GM19438 (cell line): ENCODE data around the gene NDC1.
"Not testable (repeated sequence)": the region's sequence is repeated elsewhere in the genome, so short reads cannot be mapped to it uniquely, and the experiment has no call there.

ENCODE experiments used
- ATAC-seq: cut with Tn5 transposase; IDR thresholded peaks from one replicate; pipeline ENCODE4 v1.9.1; 2021; ENCODE audit warnings: low read depth; ENCODE audit not compliant: unreplicated experiment

Gene NDC1

GRCh38 chr1:53769184-53769583, 68.9 kb downstream of the NDC1 start:
- no peak for ATAC-seq

- ATAC-seq, result no peak
Measured at GRCh38 chr1:53766831-53767405, 71.2 kb downstream of the NDC1 start.

GRCh38 chr1:53766194-53766742, 71.8 kb downstream of the NDC1 start:
- no peak for ATAC-seq

GRCh38 chr1:53765657-53766056, 72.4 kb downstream of the NDC1 start:
- ATAC-seq, result no peak

GRCh38 chr1:53763911-53764310, 74.2 kb downstream of the NDC1 start:
- ATAC-seq, result no peak

- no peak for ATAC-seq
Measured at GRCh38 chr1:53763461-53763860, 74.6 kb downstream of the NDC1 start.

- ATAC-seq, result not testable (repeated sequence)
Measured at GRCh38 chr1:53760497-53760896, 77.6 kb downstream of the NDC1 start.

- ATAC-seq, result no peak
Measured at GRCh38 chr1:53755874-53756273, 82.2 kb downstream of the NDC1 start.

- no peak for ATAC-seq
Measured at GRCh38 chr1:53754484-53755312, 83.4 kb downstream of the NDC1 start.

GRCh38 chr1:53752281-53752680, 85.8 kb downstream of the NDC1 start:
- no peak for ATAC-seq

- ATAC-seq, result no peak
Measured at GRCh38 chr1:53747841-53748240, 90.3 kb downstream of the NDC1 start.

GRCh38 chr1:53740621-53741105, 97.4 kb downstream of the NDC1 start:
- no peak for ATAC-seq

- ATAC-seq, result peak; percentile 92
Measured at GRCh38 chr1:53739109-53739681, 98.9 kb downstream of the NDC1 start, which contains the start of gene GLIS1. Gene GLIS1, minus strand, starts transcription at chr1:53739164. Its CDS starts 1,100 bp downstream, at chr1:53738064.

GRCh38 chr1:53738205-53739108, 99.6 kb downstream of the NDC1 start:
- ATAC-seq, result peak; percentile 27

- no peak for ATAC-seq
Measured at GRCh38 chr1:53737648-53738204, 100.4 kb downstream of the NDC1 start.

GRCh38 chr1:53736290-53736689, 101.8 kb downstream of the NDC1 start:
- no peak for ATAC-seq

GRCh38 chr1:53735681-53736080, 102.4 kb downstream of the NDC1 start:
- ATAC-seq, result no peak

- no peak for ATAC-seq
Measured at GRCh38 chr1:53735261-53735660, 102.8 kb downstream of the NDC1 start.

- no peak for ATAC-seq
Measured at GRCh38 chr1:53734650-53735211, 103.4 kb downstream of the NDC1 start.
